Dendritic cell treated with granulocyte-macrophage colony-stimulating factor and Interleukin-4, amounts not matched to agents 40 ng/mL and 50 ng/mL, for 4 days (primary cell): Measurements from ENCODE around the gene DDI2.
"Not testable (repeated sequence)": the region's sequence is repeated elsewhere in the genome, so short reads cannot be mapped to it uniquely, and the experiment has no call there.

ENCODE experiments used
- H3K27ac Mint-ChIP-seq: one replicate; pipeline ENCODE4 v1.8.0; 2022; ENCODE audit warnings: mild to moderate bottlenecking, mixed read lengths
- H3K27me3 Mint-ChIP-seq: one replicate; pipeline ENCODE4 v1.8.0; 2022; ENCODE audit warnings: mild to moderate bottlenecking, mixed read lengths
- H3K36me3 Mint-ChIP-seq: one replicate; pipeline ENCODE4 v1.8.0; 2022; ENCODE audit warnings: low read depth, mixed read lengths
- H3K4me1 Mint-ChIP-seq: one replicate; pipeline ENCODE4 v1.8.0; 2022; ENCODE audit warnings: low read depth, mixed read lengths
- H3K4me3 Mint-ChIP-seq: one replicate; pipeline ENCODE4 v1.8.0; 2022; ENCODE audit warnings: mild to moderate bottlenecking, moderate library complexity, mixed read lengths
- H3K9me3 Mint-ChIP-seq: one replicate; pipeline ENCODE4 v1.8.0; 2022; ENCODE audit warnings: mixed read lengths
- intact Hi-C: fragments of 100-400 bp; cut with micrococcal nuclease; formaldehyde crosslinking; loops from one replicate; pipeline ENCODE4 v1.15.0; 2022

The DDI2 gene

GRCh38 chr1:15683345-15684039 lies 66.2 kb downstream of the DDI2 start:
- Mint-ChIP-seq H3K27me3 (no peaks in the 10 kb centered on the region), H3K4me3 (peak overlapping the region; percentile 72), H3K4me1 (peaks cover 75% of the 10 kb centered on the region), H3K9me3 (no peaks in the 10 kb centered on the region), H3K36me3 (peaks cover 27% of the 10 kb centered on the region), H3K27ac (peak overlapping the region; percentile 92)
- intact Hi-C loops: loop anchor here (5.0 to 10.0 kb wide), 2 partner anchors 66 to 159 kb away; partner anchors contain the start of genes CASP9, DDI2 and DNAJC16

GRCh38 chr1:15684042-15684461 lies 66.8 kb downstream of the DDI2 start, which contains the start of gene PLEKHM2:
Gene PLEKHM2 (plus strand): TSS chr1:15684320. CDS start chr1:15684559, 239 bp downstream.
- Mint-ChIP-seq H3K27ac (peak within 1 kb of the TSS; percentile 92), H3K4me3 (peak within 1 kb of the TSS; percentile 84), H3K27me3 (no peaks in the 10 kb centered on the region), H3K36me3 (peaks cover 32% of the 10 kb centered on the region), H3K9me3 (no peaks in the 10 kb centered on the region), H3K4me1 (peaks cover 74% of the 10 kb centered on the region)
- intact Hi-C loops: loop anchor here (5.0 to 10.0 kb wide), 2 partner anchors 67 to 159 kb away; partner anchors contain the start of genes CASP9, DDI2 and DNAJC16

GRCh38 chr1:15684468-15685291 lies 67.4 kb downstream of the DDI2 start:
- peak overlapping the region; percentile 92 for H3K27ac Mint-ChIP-seq
- H3K36me3 Mint-ChIP-seq: peaks cover 39% of the 10 kb centered on the region
- intact Hi-C loops: loop anchor here (5.0 to 10.0 kb wide), 2 partner anchors 67 to 160 kb away; partner anchors contain the start of genes CASP9, DDI2 and DNAJC16
- peak overlapping the region; percentile 84 for H3K4me3 Mint-ChIP-seq
- no peaks in the 10 kb centered on the region for H3K9me3 Mint-ChIP-seq
- H3K27me3 Mint-ChIP-seq: no peaks in the 10 kb centered on the region
- peaks cover 69% of the 10 kb centered on the region for H3K4me1 Mint-ChIP-seq

GRCh38 chr1:15685820-15686219 lies 68.6 kb downstream of the DDI2 start:
- H3K27ac Mint-ChIP-seq: no peak overlapping the region
- intact Hi-C loops: loop anchor here (10.0 kb wide), 1 partner anchor 161 kb away; the partner anchor contains the start of genes CASP9 and DNAJC16
- H3K4me3 Mint-ChIP-seq: peak overlapping the region; percentile 84

GRCh38 chr1:15687446-15687845 lies 70.2 kb downstream of the DDI2 start:
- Mint-ChIP-seq H3K9me3 (no peaks in the 10 kb centered on the region), H3K27ac (no peak overlapping the region), H3K27me3 (no peaks in the 10 kb centered on the region), H3K4me1 (peaks cover 63% of the 10 kb centered on the region), H3K36me3 (peaks cover 55% of the 10 kb centered on the region), H3K4me3 (no peak overlapping the region)
- intact Hi-C loops: loop anchor here (10.0 kb wide), 1 partner anchor 163 kb away; the partner anchor contains the start of genes CASP9 and DNAJC16

More at GRCh38 chr1:15685820-15686219, 68.6 kb downstream of the DDI2 start:
- Mint-ChIP-seq H3K27me3 (no peaks in the 10 kb centered on the region), H3K36me3 (peaks cover 48% of the 10 kb centered on the region), H3K4me1 (peaks cover 63% of the 10 kb centered on the region), H3K9me3 (no peaks in the 10 kb centered on the region)

GRCh38 chr1:15690317-15690716 lies 73.1 kb downstream of the DDI2 start:
- no peak overlapping the region for H3K4me3 Mint-ChIP-seq
- peaks cover 81% of the 10 kb centered on the region for H3K4me1 Mint-ChIP-seq
- intact Hi-C loops: no loop called here
- H3K36me3 Mint-ChIP-seq: peaks cover 61% of the 10 kb centered on the region
- no peaks in the 10 kb centered on the region for H3K9me3 Mint-ChIP-seq
- no peaks in the 10 kb centered on the region for H3K27me3 Mint-ChIP-seq
- H3K27ac Mint-ChIP-seq: no peak overlapping the region

- H3K36me3 Mint-ChIP-seq: peaks cover 68% of the 10 kb centered on the region
- no peak overlapping the region for H3K4me3 Mint-ChIP-seq
- peak overlapping the region; percentile 7 for H3K27ac Mint-ChIP-seq
- no peaks in the 10 kb centered on the region for H3K27me3 Mint-ChIP-seq
- no peaks in the 10 kb centered on the region for H3K9me3 Mint-ChIP-seq
- peaks cover 84% of the 10 kb centered on the region for H3K4me1 Mint-ChIP-seq
- intact Hi-C loops: no loop called here
These were observed 74.3 kb downstream of the DDI2 start for GRCh38 chr1:15691434-15692032.

- Mint-ChIP-seq H3K4me1 (peaks cover 84% of the 10 kb centered on the region), H3K27me3 (no peaks in the 10 kb centered on the region), H3K4me3 (no peak overlapping the region), H3K9me3 (no peaks in the 10 kb centered on the region), H3K27ac (peak overlapping the region; percentile 7), H3K36me3 (peaks cover 71% of the 10 kb centered on the region)
- intact Hi-C loops: no loop called here
These were observed 74.9 kb downstream of the DDI2 start for GRCh38 chr1:15692121-15692682.

GRCh38 chr1:15693371-15693770 lies 76.1 kb downstream of the DDI2 start:
- no peaks in the 10 kb centered on the region for H3K27me3 Mint-ChIP-seq
- H3K27ac Mint-ChIP-seq: peak overlapping the region; percentile 97
- no peak overlapping the region for H3K4me3 Mint-ChIP-seq
- H3K9me3 Mint-ChIP-seq: no peaks in the 10 kb centered on the region
- peaks cover 59% of the 10 kb centered on the region for H3K36me3 Mint-ChIP-seq
- intact Hi-C loops: no loop called here
- peaks cover 82% of the 10 kb centered on the region for H3K4me1 Mint-ChIP-seq

- peaks cover 52% of the 10 kb centered on the region for H3K36me3 Mint-ChIP-seq
- no peaks in the 10 kb centered on the region for H3K27me3 Mint-ChIP-seq
- no peaks in the 10 kb centered on the region for H3K9me3 Mint-ChIP-seq
- peak overlapping the region; percentile 64 for H3K4me3 Mint-ChIP-seq
- peaks cover 81% of the 10 kb centered on the region for H3K4me1 Mint-ChIP-seq
- intact Hi-C loops: loop anchor here (2.0 to 5.0 kb wide), 2 partner anchors 16 to 35 kb away; no protein-coding TSS in a partner anchor
- peak overlapping the region; percentile 97 for H3K27ac Mint-ChIP-seq
These were observed 79.8 kb downstream of the DDI2 start for GRCh38 chr1:15696956-15697521.

GRCh38 chr1:15698201-15698600 lies 80.9 kb downstream of the DDI2 start:
- Mint-ChIP-seq H3K27me3 (no peaks in the 10 kb centered on the region), H3K27ac (peak overlapping the region; percentile 97), H3K36me3 (peaks cover 47% of the 10 kb centered on the region), H3K4me3 (peak overlapping the region; percentile 26), H3K4me1 (peaks cover 79% of the 10 kb centered on the region), H3K9me3 (no peaks in the 10 kb centered on the region)
- intact Hi-C loops: loop anchor here (5.0 kb wide), 1 partner anchor 36 kb away; no protein-coding TSS in a partner anchor

- not testable (repeated sequence) for H3K27ac Mint-ChIP-seq, H3K9me3 Mint-ChIP-seq, H3K4me3 Mint-ChIP-seq, H3K27me3 Mint-ChIP-seq
- H3K4me1 Mint-ChIP-seq: peaks cover 79% of the 10 kb centered on the region
- peaks cover 40% of the 10 kb centered on the region for H3K36me3 Mint-ChIP-seq
- intact Hi-C loops: loop anchor here (5.0 kb wide), 1 partner anchor 37 kb away; no protein-coding TSS in a partner anchor
These were observed 82.1 kb downstream of the DDI2 start for GRCh38 chr1:15699321-15699720.

- no peaks in the 10 kb centered on the region for H3K27me3 Mint-ChIP-seq
- H3K9me3 Mint-ChIP-seq: no peaks in the 10 kb centered on the region
- peaks cover 77% of the 10 kb centered on the region for H3K4me1 Mint-ChIP-seq
- intact Hi-C loops: no loop called here
- peaks cover 49% of the 10 kb centered on the region for H3K36me3 Mint-ChIP-seq
- peak overlapping the region; percentile 16 for H3K27ac Mint-ChIP-seq
- no peak overlapping the region for H3K4me3 Mint-ChIP-seq
These were observed 83.2 kb downstream of the DDI2 start for GRCh38 chr1:15700508-15700907.
